Measurements from ENCODE around the gene CALN1. TPM values are rescaled to one million over a fixed set of nuclear protein-coding genes. Genes with fewer than 3 reads are reported as not detected.

Gene CALN1
- total and polyA plus RNA-seq, 9 donors = under 0.01 to 0.18 (median 0.13) TPM; not detected in 2

- Histone ChIP-seq H3K4me1 (ENCODE audit: insufficient read depth) (no peaks in the 10 kb centered on the region), H3K27me3 (no peaks in the 10 kb centered on the region), H3K36me3 (no peaks in the 10 kb centered on the region), H3K27ac (no peak overlapping the region), H3K4me3 (no peak overlapping the region), H3K9me3 (peaks cover 0 to 3% of the 10 kb centered on the region in 2 donors)
- WGBS, 3 donors = 2 to 6% (median 4%) methylated on average over 38 to 44 of the region's 44 CpGs
- no peak for DNase-seq
- TF ChIP-seq EP300 (IDR thresholded peaks at IDR 0.05) (no peak), POLR2A (IDR thresholded peaks at IDR 0.05) (no peak)
- TF ChIP-seq, protein P1, sequence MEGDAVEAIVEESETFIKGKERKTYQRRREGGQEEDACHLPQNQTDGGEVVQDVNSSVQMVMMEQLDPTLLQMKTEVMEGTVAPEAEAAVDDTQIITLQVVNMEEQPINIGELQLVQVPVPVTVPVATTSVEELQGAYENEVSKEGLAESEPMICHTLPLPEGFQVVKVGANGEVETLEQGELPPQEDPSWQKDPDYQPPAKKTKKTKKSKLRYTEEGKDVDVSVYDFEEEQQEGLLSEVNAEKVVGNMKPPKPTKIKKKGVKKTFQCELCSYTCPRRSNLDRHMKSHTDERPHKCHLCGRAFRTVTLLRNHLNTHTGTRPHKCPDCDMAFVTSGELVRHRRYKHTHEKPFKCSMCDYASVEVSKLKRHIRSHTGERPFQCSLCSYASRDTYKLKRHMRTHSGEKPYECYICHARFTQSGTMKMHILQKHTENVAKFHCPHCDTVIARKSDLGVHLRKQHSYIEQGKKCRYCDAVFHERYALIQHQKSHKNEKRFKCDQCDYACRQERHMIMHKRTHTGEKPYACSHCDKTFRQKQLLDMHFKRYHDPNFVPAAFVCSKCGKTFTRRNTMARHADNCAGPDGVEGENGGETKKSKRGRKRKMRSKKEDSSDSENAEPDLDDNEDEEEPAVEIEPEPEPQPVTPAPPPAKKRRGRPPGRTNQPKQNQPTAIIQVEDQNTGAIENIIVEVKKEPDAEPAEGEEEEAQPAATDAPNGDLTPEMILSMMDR (IDR thresholded peaks at IDR 0.05) = no peak
- intact Hi-C loops (cut with DNase I) = no loop called here
These were observed 74.6 kb downstream of the CALN1 start for GRCh38 chr7:72337390-72338167.

GRCh38 chr7:72336632-72337389 lies 75.3 kb downstream of the CALN1 start:
- H3K4me1 ChIP-seq (ENCODE audit: insufficient read depth) = no peaks in the 10 kb centered on the region
- TF ChIP-seq EP300 (IDR thresholded peaks at IDR 0.05) (no peak), POLR2A (IDR thresholded peaks at IDR 0.05) (no peak)
- TF ChIP-seq, protein P1 (IDR thresholded peaks at IDR 0.05) = no peak
- no peak overlapping the region for H3K27ac ChIP-seq
- DNase-seq = no peak
- 1 to 2% (median 1%) methylated on average over 76 to 89 of the region's 89 CpGs for WGBS, 3 donors
- H3K4me3 ChIP-seq = no peak overlapping the region
- no peaks in the 10 kb centered on the region for H3K27me3 ChIP-seq
- peaks cover 0 to 3% of the 10 kb centered on the region in 2 donors for H3K9me3 ChIP-seq
- intact Hi-C loops (cut with DNase I) = no loop called here
- no peaks in the 10 kb centered on the region for H3K36me3 ChIP-seq

- H3K4me1 ChIP-seq (ENCODE audit: insufficient read depth) = no peaks in the 10 kb centered on the region
- TF ChIP-seq, protein P1 (IDR thresholded peaks at IDR 0.05) = no peak
- TF ChIP-seq POLR2A (IDR thresholded peaks at IDR 0.05) = no peak
- TF ChIP-seq EP300 (IDR thresholded peaks at IDR 0.05) = no peak
- DNase-seq = no peak
- H3K27ac ChIP-seq = no peak overlapping the region
- 0 to 2% (median 1%) methylated on average over 21 of the region's 21 CpGs for WGBS, 3 donors
- no peak overlapping the region for H3K4me3 ChIP-seq
- intact Hi-C loops (cut with DNase I) = no loop called here
- H3K36me3 ChIP-seq = no peaks in the 10 kb centered on the region
- peaks cover 0 to 3% of the 10 kb centered on the region in 2 donors for H3K9me3 ChIP-seq
- H3K27me3 ChIP-seq = no peaks in the 10 kb centered on the region
These were observed 75.8 kb downstream of the CALN1 start for GRCh38 chr7:72336382-72336631.

- no peak overlapping the region for H3K4me3 ChIP-seq
- no peak for TF ChIP-seq EP300 (IDR thresholded peaks at IDR 0.05)
- no peak for TF ChIP-seq POLR2A (IDR thresholded peaks at IDR 0.05)
- TF ChIP-seq, protein P1 (IDR thresholded peaks at IDR 0.05) = no peak
- intact Hi-C loops (cut with DNase I) = no loop called here
- H3K9me3 ChIP-seq = peaks cover 0 to 3% of the 10 kb centered on the region in 2 donors
- 1 to 2% (median 2%) methylated on average over 46 to 62 of the region's 62 CpGs for WGBS, 3 donors
- DNase-seq = no peak
- no peak overlapping the region for H3K27ac ChIP-seq
- H3K27me3 ChIP-seq = no peaks in the 10 kb centered on the region
- H3K36me3 ChIP-seq = no peaks in the 10 kb centered on the region
- no peaks in the 10 kb centered on the region for H3K4me1 ChIP-seq (ENCODE audit: insufficient read depth)
These were observed 76.4 kb downstream of the CALN1 start for GRCh38 chr7:72335561-72336381.

Measured in ovary (tissue), 9 donors.